Panc1 (cell line): ENCODE results near the gene RPL38. TPM values are rescaled to one million over a fixed set of nuclear protein-coding genes. Genes with fewer than 3 reads are reported as not detected.

ENCODE experiments used
- ATAC-seq: fragments of 200-7000 bp; cut with Tn5 transposase; 2 replicates; pipeline ENCODE4 v1.9.1; 2020; ENCODE audit warnings: mild to moderate bottlenecking, moderate library complexity
- BruUV-seq: library from RNA; stranded (reverse); fragments of 400-500 nt; replicated peaks from 2 replicates; lab custom pipeline; 2021; lab: Mats Ljungman, UMichigan
- CTCF ChIA-PET: fragments of 300-600 bp; sonication (Branson Sonifier 250); formaldehyde crosslinking; loops from one replicate; lab custom pipeline; 2022; ENCODE audit warnings: antibody characterized with exemption; lab: Charles Lee
- POLR2A ChIA-PET: fragments of 300-600 bp; sonication (Branson Sonifier 250); formaldehyde crosslinking; loops from one replicate; lab custom pipeline; 2022; ENCODE audit warnings: antibody characterized with exemption; lab: Charles Lee
- DNase-seq: peaks from one replicate; pipeline ENCODE4 v3.0.0-alpha.2; 2010; ENCODE audit warnings: low read depth, low spot score
- H3K27ac ChIP-seq: 2 replicates; pipeline ENCODE4 v1.5.1; 2011; ENCODE audit warnings: mild to moderate bottlenecking, low read length, inconsistent platforms
- H3K27me3 ChIP-seq: fragments of 200-500 bp; sonication (Bioruptor generic); 2 replicates; pipeline ENCODE4 v1.6.0; 2014; ENCODE audit warnings: low read length, inconsistent platforms; ENCODE audit not compliant: control insufficient read depth, insufficient read depth
- H3K36me3 ChIP-seq: fragments of 200-500 bp; sonication (Bioruptor generic); 2 replicates; pipeline ENCODE4 v1.5.1; 2014; ENCODE audit warnings: inconsistent platforms, mild to moderate bottlenecking, low read length, moderate library complexity; ENCODE audit not compliant: control insufficient read depth, insufficient read depth
- H3K4me1 ChIP-seq: 2 replicates; pipeline ENCODE4 v1.5.1; 2011; ENCODE audit warnings: inconsistent platforms, mild to moderate bottlenecking, low read length, moderate library complexity; ENCODE audit not compliant: control insufficient read depth, insufficient read depth
- H3K4me3 ChIP-seq, 2 experiments: 2 replicates each; pipeline ENCODE4 v1.5.1; 2011 to 2012; ENCODE audit warnings: low read depth in 2 of 2, low read length in 2 of 2, mild to moderate bottlenecking in 2 of 2, inconsistent platforms in 1 of 2, moderate library complexity in 1 of 2
- H3K9me3 ChIP-seq: fragments of 200-500 bp; sonication (Bioruptor generic); 2 replicates; pipeline ENCODE4 v1.5.1; 2014; ENCODE audit warnings: low read depth, mild to moderate bottlenecking, inconsistent platforms, low read length, moderate library complexity; ENCODE audit not compliant: control insufficient read depth, insufficient read depth
- POLR2AphosphoS5 ChIP-seq: IDR thresholded peaks from 2 replicates; pipeline ENCODE4 v1.6.1; 2012; ENCODE audit warnings: mild to moderate bottlenecking, low read depth, low read length, moderate library complexity
- SIN3A ChIP-seq: IDR thresholded peaks from 2 replicates; pipeline ENCODE4 v1.6.1; 2012; ENCODE audit warnings: low read depth, mild to moderate bottlenecking, low read length, moderate library complexity, borderline replicate concordance; ENCODE audit not compliant: insufficient read depth
- TCF7L2 ChIP-seq: IDR thresholded peaks from 2 replicates; pipeline ENCODE4 v1.6.1; 2011; ENCODE audit warnings: mild to moderate bottlenecking, low read depth, low read length, inconsistent platforms
- in situ Hi-C: cut with HindIII; loops from 2 replicates; pipeline ENCODE4 v1.10.0; 2016; ENCODE audit warnings: low sequenced_read_pairs, low pct_unique_long_range_greater_than_20kb
- intact Hi-C: fragments of 100-400 bp; cut with micrococcal nuclease; formaldehyde crosslinking; loops from one replicate; pipeline ENCODE4 v1.10.0; 2022; ENCODE audit not compliant: unreplicated experiment
- total RNA-seq: library from RNA; stranded (reverse); gene quantifications from one replicate; pipeline ENCODE4 v1.2.1, GENCODE V29; 2021; ENCODE audit not compliant: unreplicated experiment
- TF ChIP-seq, protein P1 (sequence below), 2 experiments: IDR thresholded peaks; 2 replicates each; pipeline ENCODE4 v1.6.1; 2011 to 2012; ENCODE audit warnings: low read depth in 2 of 2, control low read depth in 1 of 2, low read length in 1 of 2, mild to moderate bottlenecking in 1 of 2, moderate library complexity in 1 of 2; ENCODE audit not compliant: insufficient read depth in 1 of 2
- TF ChIP-seq, protein P2 (sequence below): fragments of 450-650 bp; IDR thresholded peaks from 2 replicates; pipeline ENCODE4 v1.5.1; 2017; ENCODE audit warnings: mild to moderate bottlenecking

Gene RPL38
- total RNA-seq, 1 experiment from 2014 or later = 968 TPM

DNA sequence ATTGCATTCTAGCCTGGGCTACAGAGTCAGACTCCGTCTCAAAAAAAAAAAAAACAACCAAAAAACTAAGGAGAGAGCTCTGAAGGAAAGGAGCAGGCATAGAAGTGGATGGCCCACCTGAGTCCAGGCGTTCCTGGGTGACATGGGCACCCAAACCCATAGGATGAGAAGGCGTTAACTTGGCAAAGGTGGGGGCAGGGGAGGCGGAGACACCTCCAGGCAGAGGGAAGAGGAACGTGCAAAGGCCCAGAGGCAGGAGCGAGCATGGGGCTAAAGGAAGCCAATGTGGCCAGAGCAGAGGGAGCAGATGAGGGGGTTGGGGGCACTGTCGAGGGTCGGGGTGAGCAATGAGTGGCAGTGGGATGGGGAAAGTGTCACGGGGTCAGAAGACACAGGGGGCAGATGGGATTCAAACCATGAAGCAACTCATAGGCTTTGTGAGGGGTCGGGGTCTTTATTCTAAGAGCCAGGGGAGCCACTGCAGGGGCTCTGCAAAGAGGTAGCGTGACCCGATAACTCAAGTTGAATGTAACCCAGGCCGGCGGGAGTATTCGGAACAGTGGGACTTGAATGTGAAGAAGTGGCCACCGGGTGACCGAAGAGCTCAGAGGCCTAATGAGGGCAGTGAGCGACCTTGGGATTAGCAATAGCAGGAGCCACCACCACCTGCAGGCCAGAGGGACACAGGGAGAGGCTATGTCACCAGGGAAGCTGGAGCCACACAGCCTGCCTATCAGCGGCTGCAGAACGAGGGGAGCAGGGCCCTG is 21.7 kb downstream of the RPL38 start:
- BruUV-seq = no TSS peak
- no peak overlapping the region for H3K27ac ChIP-seq
- in situ Hi-C loops (no loop called here), intact Hi-C loops (no loop called here)
- TF ChIP-seq SIN3A (no peak), TCF7L2 (no peak), POLR2AphosphoS5 (no peak)
- TF ChIP-seq, protein P1, sequence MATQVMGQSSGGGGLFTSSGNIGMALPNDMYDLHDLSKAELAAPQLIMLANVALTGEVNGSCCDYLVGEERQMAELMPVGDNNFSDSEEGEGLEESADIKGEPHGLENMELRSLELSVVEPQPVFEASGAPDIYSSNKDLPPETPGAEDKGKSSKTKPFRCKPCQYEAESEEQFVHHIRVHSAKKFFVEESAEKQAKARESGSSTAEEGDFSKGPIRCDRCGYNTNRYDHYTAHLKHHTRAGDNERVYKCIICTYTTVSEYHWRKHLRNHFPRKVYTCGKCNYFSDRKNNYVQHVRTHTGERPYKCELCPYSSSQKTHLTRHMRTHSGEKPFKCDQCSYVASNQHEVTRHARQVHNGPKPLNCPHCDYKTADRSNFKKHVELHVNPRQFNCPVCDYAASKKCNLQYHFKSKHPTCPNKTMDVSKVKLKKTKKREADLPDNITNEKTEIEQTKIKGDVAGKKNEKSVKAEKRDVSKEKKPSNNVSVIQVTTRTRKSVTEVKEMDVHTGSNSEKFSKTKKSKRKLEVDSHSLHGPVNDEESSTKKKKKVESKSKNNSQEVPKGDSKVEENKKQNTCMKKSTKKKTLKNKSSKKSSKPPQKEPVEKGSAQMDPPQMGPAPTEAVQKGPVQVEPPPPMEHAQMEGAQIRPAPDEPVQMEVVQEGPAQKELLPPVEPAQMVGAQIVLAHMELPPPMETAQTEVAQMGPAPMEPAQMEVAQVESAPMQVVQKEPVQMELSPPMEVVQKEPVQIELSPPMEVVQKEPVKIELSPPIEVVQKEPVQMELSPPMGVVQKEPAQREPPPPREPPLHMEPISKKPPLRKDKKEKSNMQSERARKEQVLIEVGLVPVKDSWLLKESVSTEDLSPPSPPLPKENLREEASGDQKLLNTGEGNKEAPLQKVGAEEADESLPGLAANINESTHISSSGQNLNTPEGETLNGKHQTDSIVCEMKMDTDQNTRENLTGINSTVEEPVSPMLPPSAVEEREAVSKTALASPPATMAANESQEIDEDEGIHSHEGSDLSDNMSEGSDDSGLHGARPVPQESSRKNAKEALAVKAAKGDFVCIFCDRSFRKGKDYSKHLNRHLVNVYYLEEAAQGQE (IDR thresholded peaks at IDR 0.05; ENCODE audit: insufficient read depth in 1 of 2, low read depth in 2 of 2, low read length in 1 of 2) = no peak
- TF ChIP-seq, protein P2, sequence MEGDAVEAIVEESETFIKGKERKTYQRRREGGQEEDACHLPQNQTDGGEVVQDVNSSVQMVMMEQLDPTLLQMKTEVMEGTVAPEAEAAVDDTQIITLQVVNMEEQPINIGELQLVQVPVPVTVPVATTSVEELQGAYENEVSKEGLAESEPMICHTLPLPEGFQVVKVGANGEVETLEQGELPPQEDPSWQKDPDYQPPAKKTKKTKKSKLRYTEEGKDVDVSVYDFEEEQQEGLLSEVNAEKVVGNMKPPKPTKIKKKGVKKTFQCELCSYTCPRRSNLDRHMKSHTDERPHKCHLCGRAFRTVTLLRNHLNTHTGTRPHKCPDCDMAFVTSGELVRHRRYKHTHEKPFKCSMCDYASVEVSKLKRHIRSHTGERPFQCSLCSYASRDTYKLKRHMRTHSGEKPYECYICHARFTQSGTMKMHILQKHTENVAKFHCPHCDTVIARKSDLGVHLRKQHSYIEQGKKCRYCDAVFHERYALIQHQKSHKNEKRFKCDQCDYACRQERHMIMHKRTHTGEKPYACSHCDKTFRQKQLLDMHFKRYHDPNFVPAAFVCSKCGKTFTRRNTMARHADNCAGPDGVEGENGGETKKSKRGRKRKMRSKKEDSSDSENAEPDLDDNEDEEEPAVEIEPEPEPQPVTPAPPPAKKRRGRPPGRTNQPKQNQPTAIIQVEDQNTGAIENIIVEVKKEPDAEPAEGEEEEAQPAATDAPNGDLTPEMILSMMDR = no peak
- ChIA-PET POLR2A (interaction anchor here (0.7 kb wide), 1 partner anchor 1759 kb away, joined by 3 read pairs; no protein-coding TSS in a partner anchor), CTCF (no interaction called here)
- H3K9me3 ChIP-seq = no peaks in the 10 kb centered on the region
- H3K36me3 ChIP-seq = no peaks in the 10 kb centered on the region
- no peak overlapping the region for H3K4me3 ChIP-seq
- H3K27me3 ChIP-seq = no peaks in the 10 kb centered on the region
- ATAC-seq (no peak), DNase-seq (no peak)
- H3K4me1 ChIP-seq = no peaks in the 10 kb centered on the region

GRCh38 chr17:74226252-74226651 is 22.8 kb downstream of the RPL38 start:
- no peaks in the 10 kb centered on the region for H3K36me3 ChIP-seq
- in situ Hi-C loops = no loop called here
- ATAC-seq = no peak
- no peaks in the 10 kb centered on the region for H3K4me1 ChIP-seq
- BruUV-seq = no TSS peak
- no peak overlapping the region for H3K4me3 ChIP-seq
- H3K9me3 ChIP-seq = no peaks in the 10 kb centered on the region
- TF ChIP-seq, protein P1 (IDR thresholded peaks at IDR 0.05; ENCODE audit: insufficient read depth in 1 of 2, low read depth in 2 of 2, low read length in 1 of 2) = no peak
- no peak for TF ChIP-seq POLR2AphosphoS5
- no peak for TF ChIP-seq TCF7L2
- no peak for TF ChIP-seq SIN3A
- TF ChIP-seq, protein P2 = no peak
- H3K27me3 ChIP-seq = no peaks in the 10 kb centered on the region
- intact Hi-C loops = no loop called here
- no peak overlapping the region for H3K27ac ChIP-seq
- DNase-seq = no peak
- ChIA-PET POLR2A (no interaction called here), CTCF (no interaction called here)
